ELR (cell line): ENCODE results near the gene ADGRL1.
A peak's percentile ranks its signal among the peaks of the same experiment; 100 is the strongest.

Experiments used
- DNase-seq: peaks from one replicate; pipeline ENCODE4 v3.0.0-alpha.2; 2015; ENCODE audit warnings: low read depth

Gene ADGRL1

DNA sequence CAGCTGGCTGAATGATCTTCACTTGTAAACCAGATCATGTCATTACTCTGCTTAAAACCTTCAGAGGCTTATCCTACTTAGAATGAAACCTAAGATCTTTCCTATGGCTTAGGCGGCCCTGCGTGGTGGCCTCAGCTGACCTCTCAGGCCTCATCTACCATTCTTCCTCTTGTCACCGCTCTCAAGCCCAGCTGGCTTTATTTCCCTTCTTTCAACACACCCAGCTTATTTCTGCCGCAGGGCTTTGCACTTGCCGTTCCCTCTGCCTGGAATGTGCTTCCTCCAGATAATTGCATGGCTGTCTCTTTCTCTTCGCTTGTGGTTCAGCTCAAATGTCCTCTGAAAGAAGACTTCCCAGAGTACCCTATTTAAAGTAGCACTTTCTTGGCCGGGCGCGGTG is 66.0 kb downstream of the ADGRL1 start:
- DNase-seq, result peak; percentile 28

- peak; percentile 75 for DNase-seq
Measured at GRCh38 chr19:14138576-14139265, 67.2 kb downstream of the ADGRL1 start.

DNA sequence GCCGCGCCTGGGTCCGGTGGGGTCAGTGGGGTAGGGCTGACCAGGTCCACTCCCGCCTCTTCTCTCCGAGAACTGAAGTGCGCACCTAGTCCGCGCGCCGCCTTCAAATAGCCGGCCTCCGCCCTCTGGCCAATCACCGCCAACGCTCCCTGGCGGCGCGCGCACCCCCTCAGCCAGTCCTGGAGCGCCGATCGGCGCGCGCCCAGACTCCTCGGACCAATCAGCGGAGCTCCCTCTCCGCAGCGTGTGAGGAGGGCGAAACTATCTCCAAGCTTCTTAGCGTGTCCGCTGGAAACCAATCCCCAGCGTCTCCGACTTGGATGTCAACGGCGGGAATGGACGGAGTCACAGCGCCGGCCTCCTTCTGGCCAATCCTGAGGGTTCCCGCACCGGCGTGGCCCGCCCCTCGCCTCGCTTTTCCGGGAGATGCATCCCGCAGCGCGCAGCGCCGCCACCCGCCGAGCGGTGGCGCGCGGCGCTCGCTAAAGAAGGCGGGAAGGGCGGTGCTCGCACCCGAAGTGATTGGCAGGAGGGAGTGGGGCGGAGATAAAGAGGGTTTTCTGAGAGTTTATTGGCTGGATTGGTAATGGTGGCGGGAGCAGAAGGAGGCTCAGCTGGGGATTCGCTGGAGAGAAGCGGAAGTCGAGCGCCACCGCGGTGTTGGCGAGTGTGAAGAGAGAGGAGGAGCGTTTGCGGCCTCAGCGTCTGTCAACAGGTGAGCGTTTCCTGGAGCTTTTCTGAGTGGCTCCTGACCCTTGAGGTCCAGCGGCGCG is 69.3 kb downstream of the ADGRL1 start, which contains the start of gene ASF1B:
Gene ASF1B (minus strand): TSS at position 81 of the 773 bp plus-strand sequence. CDS start 133 bp downstream, outside the sequence.
- DNase-seq, result peak; percentile 100

- DNase-seq, result no peak
Measured at GRCh38 chr19:14135985-14136508, 69.9 kb downstream of the ADGRL1 start.

GRCh38 chr19:14135355-14135754 is 70.6 kb downstream of the ADGRL1 start:
- DNase-seq, result no peak

GRCh38 chr19:14127929-14128509 is 78.0 kb downstream of the ADGRL1 start:
- DNase-seq, result no peak

DNA sequence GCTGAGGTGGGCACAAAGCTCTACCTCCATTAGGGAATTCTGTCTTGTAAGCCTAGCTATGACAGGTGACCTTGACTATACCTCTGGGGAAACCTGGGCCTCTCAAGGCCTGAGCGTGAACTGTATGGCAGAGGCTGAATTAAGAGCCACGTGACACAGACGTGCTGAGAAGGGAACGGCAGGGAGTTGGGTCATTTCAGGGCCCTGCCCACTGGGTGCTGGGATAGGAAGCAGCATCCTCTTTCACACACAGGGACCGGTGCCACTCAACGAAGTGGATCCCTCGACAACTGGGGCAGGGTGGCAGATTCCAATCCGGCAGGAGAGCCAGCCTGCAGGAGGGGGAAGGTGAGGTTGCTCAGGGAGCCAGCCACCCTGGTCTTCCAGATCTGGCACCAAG is 78.8 kb downstream of the ADGRL1 start:
- no peak for DNase-seq

DNA sequence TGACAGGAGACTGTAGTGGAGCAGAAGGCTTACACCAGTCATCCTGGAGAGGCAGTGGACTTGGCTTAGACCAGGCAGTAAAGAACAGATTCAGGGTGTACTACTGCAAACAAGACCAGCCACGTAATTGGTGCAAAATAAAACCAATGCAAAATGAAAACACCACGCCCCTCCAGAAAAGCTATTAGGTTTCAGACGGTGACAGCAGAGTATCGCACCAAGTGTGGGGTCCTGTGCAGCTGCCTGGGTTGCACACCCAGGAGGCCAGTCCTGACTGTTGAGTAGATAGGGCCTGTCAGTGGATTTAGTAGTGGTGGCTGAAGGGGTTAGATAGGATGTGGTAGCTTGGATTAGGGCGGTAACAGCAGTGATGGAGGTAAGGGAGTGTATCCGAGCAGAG is 83.0 kb downstream of the ADGRL1 start:
- no peak for DNase-seq

DNA sequence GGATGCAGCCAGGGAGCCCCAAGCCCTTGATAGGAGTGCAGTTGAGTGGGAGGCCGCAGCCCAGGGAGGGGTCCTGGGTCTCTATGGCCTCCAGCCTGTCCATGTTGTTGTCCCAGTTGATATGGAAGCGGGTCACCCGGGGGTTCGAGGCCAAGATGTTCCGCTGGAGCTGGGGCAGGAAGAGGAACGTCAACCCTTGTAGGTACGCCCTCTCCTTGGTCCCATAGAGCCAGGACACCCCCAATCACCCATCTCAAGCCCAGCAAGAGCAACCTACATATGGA is 85.5 kb downstream of the ADGRL1 start:
- DNase-seq, result no peak

DNA sequence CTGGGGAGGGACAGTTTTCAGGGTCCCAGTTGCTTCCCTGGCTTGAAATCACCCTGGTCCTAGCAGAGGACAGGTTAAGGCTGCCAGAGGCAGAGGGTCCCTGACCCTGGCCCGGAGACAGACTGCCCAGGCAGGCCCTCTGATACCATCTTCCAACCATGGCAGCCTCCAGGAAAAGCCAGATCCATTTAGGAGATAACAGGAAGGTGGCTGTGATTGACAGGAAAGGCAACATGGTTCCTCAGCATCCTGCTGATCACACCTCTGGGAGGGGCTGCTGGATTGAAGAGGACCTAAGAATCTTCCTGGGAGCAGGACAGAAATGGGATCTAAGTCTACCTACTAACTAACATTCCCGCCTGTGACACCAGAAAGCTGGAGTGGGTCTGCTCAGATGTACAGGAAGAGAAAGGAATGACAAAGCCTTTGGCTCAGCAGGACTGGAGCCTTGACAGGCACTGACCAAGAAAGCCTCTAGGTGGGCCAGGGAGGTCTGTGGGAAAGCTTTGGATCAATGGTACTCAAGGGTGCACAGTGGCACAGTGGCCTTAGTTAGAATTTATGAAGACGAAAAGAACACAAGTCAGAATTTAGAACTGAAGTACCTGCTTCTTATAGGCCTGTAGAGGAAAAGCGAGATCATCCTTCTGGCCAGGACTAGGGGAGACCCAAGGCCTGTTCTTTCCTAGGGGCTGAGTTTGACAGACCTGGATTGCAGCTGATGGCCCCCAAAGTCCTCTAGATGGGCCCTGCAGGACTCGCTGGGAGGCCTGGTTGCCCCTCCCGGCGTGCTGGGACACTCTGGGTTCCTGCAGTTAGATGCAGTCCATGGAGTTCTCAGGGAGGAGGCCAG is 86.1 kb downstream of the ADGRL1 start:
- DNase-seq, result no peak

DNA sequence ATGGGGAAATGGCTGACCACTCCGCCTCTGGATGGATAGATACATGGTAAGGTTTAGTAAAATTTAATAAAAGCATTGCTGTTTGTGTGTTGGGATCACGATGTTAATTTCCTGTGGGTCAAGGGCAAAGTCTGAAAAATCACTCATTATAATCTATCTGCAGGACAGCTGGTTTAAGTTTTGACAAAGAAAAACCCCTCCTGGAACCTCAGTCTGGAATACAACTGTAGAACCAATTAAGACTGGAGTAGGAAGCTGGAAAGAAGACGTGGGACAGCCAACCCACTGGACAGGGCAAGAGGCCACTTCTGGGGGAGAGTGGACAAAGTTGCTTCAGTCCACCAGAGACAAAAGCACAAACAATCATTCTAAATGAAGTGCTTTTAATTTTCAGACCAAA is 86.8 kb downstream of the ADGRL1 start:
- no peak for DNase-seq

DNA sequence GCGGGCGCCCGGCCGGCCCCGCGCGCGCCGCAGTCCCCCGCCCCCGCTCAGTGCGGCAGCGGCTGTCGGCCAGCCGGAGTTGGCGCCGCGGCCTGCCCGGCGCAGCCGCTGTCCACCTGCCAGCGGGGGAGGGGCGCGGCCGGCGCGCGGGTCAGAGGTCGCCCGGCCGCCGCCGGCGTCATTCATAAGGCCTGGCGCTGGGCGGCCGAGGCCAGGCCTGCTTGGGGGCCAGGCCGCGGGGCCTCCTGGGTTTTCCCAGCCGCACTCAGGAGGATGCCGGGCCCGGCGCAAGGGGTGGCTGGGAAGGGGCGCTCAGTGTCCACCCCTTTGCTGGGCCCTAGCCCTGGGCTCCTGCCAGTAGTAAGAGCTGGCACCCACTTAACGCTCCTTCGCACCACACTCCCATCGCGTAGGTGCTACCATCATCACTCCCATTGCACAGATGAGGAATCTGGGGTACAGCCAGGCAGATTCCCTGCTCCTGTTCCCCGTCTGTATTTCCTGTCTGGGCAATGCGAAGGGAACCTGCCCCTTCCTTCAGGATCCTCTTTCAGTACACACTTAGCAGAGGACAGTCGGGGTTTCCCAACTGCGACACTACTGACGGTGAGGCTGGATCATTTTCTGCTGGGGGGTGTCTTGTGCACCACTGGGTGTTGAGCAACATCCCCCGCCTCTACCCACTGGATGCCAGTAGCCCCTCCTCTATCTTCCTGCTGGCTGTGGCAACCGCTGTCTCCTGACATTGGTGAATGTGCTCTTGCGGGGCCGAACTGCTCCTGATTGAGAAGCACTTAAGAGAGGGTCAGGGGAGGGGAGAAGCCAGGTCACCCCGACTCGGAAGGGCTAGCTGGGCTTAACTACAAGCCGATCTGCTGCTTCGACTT is 87.6 kb downstream of the ADGRL1 start:
- peak; percentile 49 for DNase-seq

DNA sequence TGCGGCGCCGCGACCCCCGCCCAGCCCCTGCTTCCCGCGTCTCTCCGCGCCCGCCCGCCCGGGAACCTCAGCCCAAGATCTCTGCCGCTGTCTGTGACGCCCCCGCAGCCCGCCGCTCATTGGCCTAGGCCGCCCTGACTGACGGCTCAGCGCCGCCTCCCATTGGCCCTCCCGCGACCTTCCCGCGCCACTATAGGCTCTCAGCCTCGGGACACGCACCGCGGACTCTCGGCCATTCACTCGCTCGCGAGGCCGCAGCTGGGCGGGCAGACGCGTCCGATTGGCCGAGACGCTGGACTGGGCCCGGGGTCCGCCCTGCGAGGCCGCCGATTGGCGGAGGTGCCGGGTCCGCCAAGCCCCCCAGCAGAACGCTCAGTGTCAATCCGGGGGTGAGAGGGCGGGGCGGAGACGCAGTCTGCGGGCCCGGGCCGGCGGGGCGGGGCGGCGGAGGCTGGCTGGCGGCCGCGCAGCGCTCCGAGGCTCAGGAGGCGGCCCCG is 88.3 kb downstream of the ADGRL1 start, which contains the start of gene PRKACA:
Gene PRKACA (minus strand): TSS at position 95 of the 497 bp plus-strand sequence. CDS start 215 bp downstream, outside the sequence.
- peak; percentile 99 for DNase-seq

DNA sequence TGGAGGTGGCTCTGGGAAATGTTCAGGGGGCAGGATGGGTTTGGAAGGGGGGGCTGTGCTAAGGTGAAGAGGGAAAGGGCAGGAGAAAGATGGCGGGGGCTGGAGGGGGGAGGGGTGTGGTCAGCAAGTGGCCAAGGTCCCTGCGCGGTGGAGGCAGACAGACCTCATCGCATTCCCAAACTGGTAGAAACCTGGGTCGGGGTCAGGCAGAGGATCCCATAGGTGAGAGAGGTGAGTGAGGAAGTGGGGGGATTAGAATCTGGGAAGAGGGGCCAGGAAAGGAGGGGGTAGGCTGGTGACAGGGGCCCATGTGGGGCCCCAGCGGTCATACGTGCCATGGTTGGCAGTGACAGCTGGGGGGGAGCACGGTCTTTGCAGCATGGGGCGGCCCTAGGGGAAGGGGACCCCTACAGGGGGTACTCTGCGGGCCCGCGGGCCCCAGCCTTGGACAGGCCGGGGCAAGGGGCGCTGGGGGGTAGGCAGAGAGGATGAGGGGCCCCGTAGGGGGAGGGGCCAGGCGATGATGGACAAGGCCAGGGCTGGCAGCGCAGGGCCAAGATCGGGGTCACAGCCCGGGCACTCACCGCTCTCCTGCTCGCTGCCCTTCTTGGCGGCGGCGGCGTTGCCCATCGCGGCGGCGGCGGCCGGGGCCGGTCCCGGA is 88.9 kb downstream of the ADGRL1 start:
- no peak for DNase-seq

DNA sequence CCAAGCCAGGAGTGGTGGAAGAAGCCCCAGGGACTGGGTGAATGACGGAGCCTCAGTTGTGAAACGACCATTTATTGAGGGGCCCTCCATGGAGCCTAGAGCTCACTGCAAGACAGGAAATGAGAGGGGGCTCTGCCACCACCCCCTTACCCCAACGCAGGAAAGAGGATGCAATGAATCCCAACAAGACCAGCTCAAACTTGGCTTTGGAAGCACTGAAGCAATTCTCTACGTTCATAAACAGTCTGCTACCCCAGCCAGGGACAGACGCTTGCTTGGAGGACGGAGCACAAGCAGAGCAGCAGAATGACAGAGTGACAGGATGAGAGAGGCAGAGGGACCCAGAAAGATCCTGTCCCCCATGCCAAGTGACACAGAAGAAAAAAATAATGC is 89.4 kb downstream of the ADGRL1 start:
- DNase-seq, result no peak

- no peak for DNase-seq
Measured at GRCh38 chr19:14115756-14116155, 90.2 kb downstream of the ADGRL1 start.

GRCh38 chr19:14114854-14115253 is 91.1 kb downstream of the ADGRL1 start:
- peak; percentile 39 for DNase-seq

DNA sequence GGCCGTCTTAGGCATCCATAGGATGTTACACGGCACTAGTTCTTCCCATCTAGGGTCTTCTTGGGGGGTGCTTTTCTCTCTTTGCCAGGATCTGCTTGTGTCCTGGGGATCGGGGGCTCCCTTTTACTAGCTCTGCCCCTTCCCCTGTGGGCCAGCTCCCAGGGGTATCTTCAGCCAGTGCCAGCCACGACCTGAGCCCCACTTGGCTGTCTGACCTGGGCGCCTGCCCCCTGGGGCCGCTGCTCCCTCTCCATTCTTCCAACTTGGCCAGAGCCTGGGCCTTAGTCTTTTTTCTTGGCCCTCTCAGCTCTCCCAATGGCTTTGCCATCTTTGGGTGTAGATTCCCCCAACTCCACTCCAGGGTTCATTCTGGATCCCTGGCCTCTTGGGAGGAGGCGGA is 91.5 kb downstream of the ADGRL1 start:
- DNase-seq, result no peak

GRCh38 chr19:14113762-14114414 is 92.1 kb downstream of the ADGRL1 start:
- DNase-seq, result no peak
